ENCODE measurements around the gene BACH2.

The BACH2 gene

GRCh38 chr6:89956182-89956581 lies 340.5 kb downstream of the BACH2 start:
- DNase-seq, result no peak

DNA sequence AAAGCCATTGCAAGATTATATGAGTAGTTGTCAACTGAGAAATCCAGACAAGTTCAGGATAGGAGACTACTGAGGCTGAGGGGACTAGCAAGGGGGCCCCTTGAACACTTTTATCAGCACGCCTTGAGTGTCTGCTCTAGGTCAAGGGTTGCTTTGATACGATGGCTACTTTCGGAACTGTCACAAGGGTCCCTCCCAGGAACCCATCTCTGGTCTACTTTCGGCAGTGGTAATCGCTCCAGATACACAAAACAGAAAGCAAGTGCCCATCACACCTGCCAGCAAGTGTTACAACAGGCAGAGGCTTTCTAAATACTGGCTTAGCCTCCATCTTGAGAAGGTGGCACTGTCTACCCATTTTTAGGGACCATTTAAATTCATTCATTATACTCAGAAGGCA lies 341.3 kb downstream of the BACH2 start:
- no peak for DNase-seq

GRCh38 chr6:89954721-89955148 lies 341.9 kb downstream of the BACH2 start:
- no peak for DNase-seq

GRCh38 chr6:89952686-89953085 lies 344.0 kb downstream of the BACH2 start:
- DNase-seq, result no peak

GRCh38 chr6:89952105-89952671 lies 344.5 kb downstream of the BACH2 start:
- peak; percentile 40 for DNase-seq

DNA sequence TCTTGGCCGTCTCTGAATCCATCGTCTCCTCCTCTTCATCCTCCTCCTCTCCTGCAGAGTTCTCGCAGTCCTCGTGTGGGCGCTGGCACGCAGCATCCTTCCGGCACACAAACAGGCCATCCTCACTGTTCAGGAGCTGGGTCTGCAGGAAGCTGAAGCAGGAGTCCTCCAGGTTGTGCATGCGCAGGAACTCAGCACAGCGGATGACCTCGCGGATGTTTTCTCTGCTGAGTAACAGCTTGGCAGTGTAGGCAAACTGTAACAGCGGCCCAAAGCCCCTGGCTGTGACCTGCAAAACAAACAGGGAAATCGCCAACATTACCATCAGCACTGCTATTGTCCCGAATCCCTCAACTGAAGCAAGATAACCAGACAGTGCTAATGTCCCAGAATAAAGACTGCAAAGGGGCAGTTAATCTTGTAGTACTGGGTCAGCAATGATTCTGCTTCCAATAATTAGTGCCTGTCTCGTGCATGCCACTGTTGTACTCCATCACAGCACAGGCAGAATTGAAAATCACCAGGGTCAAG lies 345.0 kb downstream of the BACH2 start:
- no peak for DNase-seq

DNA sequence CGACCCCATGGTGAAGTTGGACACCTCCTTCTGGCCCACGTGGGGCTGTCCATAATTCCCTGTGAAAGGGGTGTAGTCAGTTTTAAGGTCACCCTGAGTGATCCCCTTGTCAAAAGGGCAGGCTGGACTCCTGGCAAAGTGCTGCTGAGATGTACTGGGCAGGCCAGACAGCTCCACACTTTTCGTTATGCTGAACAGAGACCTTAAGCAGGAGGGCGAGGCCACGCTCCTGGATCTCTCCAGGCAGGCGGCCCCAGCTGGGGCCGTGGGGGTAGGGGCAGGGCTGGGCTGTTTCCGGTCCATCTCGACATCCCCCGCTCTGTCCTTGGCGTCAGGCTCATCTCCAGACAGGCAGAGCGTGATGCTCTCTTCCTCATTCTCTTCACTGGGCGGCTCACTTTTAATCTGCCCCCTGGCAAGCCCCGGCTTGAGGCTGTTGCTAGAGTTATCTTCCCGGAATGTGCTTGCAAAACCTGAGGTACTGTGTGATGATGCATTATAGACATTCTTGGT lies 345.7 kb downstream of the BACH2 start:
- no peak for DNase-seq

- DNase-seq, result no peak
These were observed 346.2 kb downstream of the BACH2 start for GRCh38 chr6:89950446-89950845.

GRCh38 chr6:89948876-89949275 lies 347.8 kb downstream of the BACH2 start:
- no peak for DNase-seq

GRCh38 chr6:89944826-89945407 lies 351.7 kb downstream of the BACH2 start:
- no peak for DNase-seq

DNA sequence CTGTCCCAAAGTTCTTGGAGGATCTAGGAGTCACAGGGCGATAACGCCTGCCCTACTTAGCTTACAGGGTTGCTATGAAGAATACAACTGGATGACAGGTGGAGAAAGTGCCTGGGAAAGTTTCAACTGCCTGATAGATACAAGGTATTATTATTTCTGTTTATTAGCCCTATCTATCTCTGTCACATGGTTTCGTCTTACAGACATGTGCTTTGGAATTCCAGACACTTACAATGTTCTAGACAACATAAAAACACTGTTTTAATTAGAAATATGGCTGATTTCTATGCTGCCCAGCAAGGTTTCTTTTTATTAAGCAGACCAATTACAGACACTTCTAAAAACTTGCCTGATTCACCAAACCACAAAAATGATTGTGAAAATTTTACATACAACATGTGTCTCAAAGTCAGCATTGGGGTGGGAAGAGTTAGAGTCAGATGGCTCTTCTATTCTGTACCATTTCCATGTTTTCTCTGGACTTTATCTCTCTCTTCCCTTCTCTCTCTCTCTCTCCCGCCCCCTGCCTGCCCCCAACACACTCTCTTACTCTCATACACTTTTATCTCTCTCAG lies 352.4 kb downstream of the BACH2 start:
- no peak for DNase-seq

GRCh38 chr6:89942601-89943000 lies 354.0 kb downstream of the BACH2 start:
- DNase-seq, result no peak

DNA sequence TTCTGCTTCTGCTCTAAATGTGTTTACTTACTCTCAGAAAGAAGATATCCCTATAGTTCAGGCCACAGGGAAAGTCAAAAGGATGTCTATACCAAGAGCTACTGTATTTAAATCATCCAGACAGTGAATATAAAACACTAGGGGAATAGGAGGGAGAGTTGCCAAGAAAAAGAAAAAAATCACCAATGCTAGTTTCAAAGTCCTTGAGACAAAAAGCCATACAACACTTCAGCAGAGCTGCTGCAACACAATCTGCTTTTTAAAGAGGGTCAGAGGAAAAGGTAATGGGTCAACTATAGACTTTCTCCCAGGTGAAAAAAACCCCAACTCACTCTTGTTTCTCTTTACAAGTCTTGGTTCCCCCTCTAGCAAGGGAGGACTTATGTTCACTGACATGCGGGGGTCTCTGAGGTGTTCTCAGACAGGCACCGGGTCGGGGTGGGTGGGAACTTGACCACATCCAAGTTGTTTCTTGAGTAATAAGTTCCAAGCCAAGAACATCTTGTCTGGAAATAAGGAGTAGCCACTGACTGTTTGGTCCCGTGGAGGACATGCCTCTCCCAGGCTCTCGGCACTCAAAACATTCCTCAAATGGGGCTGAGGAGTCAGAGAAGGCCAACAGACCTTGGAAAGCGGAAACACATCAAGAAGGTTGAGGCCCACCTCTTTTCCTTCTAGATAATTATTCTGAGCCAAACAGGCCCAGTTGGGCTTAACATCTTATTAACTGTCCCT lies 354.7 kb downstream of the BACH2 start:
- DNase-seq, result no peak

DNA sequence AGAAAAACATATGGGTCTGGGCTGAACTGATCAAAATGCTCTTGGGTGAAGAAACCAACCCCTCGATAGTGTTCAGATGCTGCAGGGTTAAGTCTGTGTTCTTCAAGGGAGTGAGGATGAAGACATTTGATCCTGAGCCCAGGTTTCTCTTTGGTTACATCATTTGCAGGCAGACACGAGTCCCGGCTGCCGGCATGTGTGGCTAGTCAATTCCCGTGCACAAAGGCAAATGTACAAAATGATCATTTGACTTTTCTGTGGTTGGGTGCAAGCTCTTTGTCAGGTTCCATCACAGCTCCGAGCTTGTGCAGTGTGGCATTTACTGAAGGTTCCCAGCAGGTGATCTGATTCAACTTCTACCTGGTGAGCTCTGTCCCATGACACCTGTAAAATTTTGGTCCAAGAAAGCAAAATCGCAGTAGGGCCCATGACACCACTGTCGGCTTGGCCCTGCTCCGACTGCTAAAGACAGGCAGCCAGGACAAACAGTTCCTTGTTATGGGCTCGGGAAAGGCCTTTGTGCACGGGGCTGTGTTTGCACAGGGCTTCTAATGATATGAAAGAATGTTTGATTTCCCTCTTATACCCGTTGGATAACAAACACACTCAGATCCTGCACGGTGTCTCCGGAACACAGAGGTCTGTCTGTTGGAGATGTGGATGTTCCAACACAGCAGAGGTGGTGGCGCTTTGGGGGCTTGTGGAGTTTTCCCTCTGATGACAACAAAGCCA lies 355.4 kb downstream of the BACH2 start:
- DNase-seq, result peak; percentile 31

DNA sequence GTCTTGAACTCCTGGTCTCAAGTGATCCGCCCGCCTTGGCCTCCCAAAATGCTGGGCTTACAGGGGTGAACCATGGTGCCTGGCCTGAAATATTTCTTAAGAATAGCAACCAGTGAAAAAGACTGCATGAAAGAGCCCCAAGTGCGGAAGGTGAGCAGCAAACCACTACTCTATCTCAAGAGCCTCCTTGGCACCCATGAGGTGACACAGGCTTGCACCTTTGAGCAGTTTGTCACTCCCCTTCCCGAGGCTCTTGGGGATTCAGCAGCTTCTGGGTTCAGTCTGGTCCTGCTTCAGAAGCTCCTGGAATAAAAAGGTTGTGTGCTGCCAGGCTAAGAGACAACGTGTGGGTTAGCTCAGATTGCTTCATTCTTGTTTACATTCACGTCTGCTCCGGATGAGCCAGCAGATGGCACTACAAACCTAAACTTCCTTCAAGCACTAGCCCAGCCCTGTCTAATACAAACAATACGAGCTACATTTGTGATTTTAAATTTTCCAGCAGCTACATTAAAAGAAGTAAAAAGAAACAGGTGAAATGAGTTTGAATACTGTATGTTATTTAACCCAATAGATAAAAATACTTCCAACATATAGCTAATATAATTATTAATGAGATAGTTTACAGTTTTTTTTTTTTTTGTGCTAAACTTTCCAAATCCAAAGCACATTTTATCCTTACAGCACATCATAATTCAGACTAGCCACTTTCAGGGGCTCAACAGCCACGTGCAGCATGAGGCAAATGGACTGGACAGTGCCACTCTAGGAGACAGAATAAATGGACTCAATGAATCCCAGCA lies 356.2 kb downstream of the BACH2 start:
- peak; percentile 65 for DNase-seq

GRCh38 chr6:89939144-89939543 lies 357.5 kb downstream of the BACH2 start:
- DNase-seq, result no peak

GRCh38 chr6:89938014-89938413 lies 358.6 kb downstream of the BACH2 start:
- DNase-seq, result no peak

DNA sequence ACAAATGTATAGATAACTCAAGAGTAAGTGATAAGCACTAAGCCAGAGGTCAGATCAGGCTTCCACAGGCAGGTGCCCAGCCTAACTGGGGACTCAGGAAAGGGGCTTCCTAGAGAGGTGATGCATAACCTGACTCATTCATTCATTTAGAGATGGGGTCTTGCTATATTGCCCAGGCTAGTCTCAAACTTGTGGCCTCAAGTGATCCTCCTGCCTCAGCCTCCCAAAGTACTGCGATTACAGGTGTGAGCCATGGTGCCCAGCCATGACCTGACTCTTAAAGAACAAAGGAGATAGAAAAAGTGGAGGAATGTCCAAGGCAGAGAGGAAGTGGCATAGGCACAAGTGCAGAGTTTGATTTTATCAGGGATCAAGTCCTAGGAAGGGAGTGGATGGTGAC lies 360.5 kb downstream of the BACH2 start:
- no peak for DNase-seq

DNA sequence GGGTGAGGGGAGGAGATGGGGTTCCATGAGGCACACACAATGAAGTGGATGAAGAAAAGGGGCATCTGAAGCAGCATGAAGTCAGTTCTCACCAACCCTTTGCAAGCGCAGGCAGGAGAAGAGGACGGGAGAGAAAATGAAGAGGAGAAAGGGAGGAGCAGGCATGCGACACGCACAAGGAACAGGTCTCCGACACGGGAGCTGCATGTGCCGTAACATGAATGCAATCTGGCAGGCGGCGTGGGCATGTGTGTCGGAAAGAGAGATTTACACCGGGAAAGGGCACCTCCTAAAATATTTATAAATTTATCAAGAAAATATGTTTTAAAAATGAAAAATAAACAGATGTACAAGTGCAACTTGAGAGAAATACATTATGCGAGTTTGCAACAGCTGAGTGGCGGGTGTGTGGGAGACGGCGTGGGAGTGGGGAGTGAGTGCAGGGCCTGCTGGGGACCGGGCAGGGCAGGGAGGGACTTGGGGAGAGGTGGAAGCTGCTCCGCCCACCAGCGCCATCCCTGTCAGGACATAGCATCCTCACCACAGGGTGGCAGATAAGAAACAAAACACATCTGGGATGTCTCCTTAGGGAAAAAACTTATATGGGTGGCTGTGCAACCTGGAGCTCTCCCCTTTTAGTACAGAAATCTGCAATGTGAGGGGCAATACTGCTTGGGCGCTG lies 361.8 kb downstream of the BACH2 start:
- no peak for DNase-seq

DNA sequence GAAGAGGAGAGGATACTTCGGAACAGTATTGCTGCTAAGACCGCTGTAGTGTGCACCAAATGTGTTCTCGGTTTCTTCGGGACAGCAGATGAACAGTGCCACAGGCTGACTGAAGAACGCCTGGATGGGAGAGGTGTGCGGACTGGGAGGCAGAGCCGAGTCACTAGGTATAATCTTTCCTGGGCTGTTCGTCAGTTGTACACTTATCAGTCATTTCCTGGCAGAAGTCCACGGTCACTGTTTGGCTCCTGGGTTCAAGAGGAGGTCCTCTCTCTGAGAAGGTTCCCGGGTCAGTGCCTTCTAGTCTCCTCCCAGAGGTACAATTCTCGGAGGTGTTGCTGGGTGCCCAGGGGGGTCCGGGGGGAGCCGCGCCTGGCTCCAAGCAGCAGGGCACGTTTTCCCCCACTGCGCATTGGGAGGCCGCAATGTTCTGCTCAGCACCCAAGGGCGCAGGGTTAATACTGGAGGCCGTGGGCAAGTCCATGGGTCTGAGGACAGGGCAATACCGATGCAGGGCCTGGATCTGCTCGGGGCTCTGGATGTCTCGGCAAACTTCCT lies 364.3 kb downstream of the BACH2 start:
- DNase-seq, result no peak

GRCh38 chr6:89930789-89931188 lies 365.9 kb downstream of the BACH2 start:
- DNase-seq, result no peak
